NCI-H2227 treated with DMSO at 0.1 percent for 48 hours (cell line): ENCODE results near the gene CUX1.
"Not testable (repeated sequence)": the region's sequence is repeated elsewhere in the genome, so short reads cannot be mapped to it uniquely, and the experiment has no call there.

Experiments
- DNase-seq: peaks from one replicate; lab custom pipeline; 2025; lab: John Stamatoyannopoulos, UW

Gene CUX1

DNA sequence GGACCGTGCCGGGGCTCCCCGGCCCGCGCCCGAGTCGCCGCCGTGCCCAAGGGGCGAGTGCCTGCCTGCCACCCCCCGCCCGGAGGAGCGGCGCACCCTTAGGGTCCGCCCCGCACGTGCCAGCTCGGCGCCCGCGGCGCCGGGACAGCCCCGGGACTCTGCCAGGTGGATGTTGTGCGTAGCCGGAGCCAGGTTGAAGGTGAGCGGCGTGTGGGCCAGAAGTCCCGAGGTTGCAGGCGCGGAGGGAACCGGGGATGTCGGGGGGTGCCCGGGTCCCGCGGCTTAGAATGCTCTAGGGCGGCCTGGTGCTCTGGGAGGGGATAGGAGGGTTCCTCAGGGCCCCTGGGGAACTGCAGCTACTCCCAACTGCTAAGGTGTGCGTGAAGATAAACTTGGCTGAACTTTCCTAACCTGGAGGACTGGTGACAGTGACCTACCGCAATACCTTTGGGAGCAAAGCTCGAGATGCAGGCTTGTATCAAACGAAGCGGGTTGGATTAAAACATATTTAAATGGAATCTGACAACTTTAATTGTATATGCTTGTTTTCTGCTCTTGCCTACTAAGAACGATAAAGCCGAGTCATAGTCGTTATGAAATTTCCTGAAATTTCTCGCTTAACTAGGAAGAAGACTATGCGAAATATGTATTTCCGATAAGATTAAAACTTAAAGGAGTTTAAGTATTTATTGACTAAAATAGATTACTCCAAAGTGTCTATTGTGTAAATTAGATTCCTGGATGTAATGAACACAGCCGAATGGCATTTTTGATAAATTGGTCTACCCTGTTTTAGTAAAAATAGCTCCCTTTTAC is at the start of gene CUX1:
Gene CUX1 (plus strand): TSS at position 156 of the 816 bp plus-strand sequence. CDS start 14 bp downstream, at position 170.
- no peak for DNase-seq

DNA sequence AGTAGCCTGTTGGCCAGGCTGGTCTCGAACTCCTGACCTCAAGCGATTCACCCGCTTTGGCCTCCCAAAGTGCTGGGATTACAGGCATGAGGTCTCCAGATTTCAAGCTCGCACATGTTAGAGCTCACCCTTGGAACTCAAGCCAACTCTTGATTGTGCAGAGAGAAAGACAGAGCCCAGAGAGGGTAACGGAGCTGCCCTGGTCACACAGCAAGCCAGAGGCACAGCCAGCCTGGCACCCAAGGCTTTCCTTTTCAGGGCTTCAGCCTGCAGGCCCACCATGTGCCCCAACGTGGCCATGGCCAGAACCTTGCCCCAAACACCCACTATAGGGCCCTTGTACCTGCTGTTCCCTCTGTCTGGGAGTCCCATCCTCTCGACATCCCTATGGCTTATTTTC is 49.1 kb upstream of the CUX1 start:
- DNase-seq = no peak

GRCh38 chr7:101770466-101770865 is 47.0 kb upstream of the CUX1 start:
- no peak for DNase-seq

DNA sequence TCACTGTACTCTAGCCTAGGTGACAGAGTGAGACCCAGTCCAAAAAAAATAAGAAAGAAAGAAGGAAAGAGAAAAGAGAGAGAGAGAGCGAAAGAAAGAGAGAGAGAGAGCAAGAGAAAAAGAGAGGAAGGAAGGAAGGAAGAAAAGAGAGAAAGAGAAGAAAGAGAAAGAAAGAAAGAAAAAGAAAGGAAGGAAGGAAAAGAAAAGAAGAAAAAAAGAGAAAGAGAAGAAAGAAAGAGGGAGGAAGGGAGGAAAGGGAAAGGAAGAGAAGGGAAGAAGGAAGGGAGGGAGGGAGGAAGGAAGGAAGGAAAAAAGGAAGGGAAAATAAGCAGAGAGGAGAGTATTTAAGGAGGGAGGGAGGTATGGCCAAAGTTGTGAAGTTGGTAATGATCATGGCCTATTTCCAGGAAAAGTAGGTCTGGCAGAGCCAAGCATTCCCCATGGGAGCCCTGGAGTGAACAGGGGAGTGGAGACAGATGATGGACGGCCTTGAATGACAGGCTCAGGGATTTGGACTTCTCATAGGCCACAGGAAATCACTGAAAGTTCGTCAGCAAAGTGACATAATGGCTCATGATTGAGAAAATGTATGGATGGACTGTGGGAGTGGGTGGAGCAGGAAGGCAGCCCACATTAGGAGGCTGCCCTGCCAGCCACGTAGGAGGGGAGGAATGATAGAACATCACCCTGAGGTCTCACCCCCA is 44.8 kb upstream of the CUX1 start:
- DNase-seq = no peak

DNA sequence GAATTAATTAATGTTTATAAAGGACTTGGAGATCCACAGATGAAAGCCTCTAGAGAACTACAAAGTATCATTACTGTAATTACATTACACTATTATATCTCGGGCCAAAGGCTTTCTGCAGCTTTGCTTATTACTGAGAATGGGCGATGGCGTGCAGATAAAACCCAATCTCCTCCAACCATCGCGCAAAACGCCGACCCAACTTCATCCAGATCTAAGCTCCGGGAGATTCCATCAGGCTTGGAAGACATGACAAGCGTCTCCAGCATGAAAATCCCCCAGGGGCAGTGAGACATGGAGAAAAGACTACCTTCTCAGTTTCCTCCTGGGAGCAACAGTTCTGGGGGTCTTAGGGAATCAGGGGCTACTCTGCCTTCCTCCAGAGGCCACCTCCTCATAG is 42.2 kb upstream of the CUX1 start:
- DNase-seq = no peak

GRCh38 chr7:101778026-101778580 is 39.3 kb upstream of the CUX1 start:
- no peak for DNase-seq

DNA sequence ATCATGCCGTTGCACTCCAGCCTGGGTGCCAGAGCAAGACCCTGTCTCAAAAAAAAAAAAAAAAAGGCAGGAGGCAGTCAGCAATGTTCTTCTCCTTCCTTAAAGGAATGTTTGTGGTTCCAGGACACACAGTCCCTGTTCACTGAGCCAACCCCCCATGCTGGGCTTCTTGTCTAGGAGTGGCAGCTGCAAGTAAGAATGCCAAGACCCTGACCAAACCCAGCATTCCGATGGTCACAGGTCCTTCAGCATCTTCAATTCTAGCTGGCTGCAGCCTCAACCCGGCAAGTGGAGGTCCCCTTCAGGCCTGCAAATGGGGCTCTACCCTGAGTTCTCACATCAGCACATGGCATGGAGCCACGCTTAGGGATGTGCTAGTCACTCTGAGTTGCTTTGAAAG is 38.2 kb upstream of the CUX1 start:
- DNase-seq = no peak

- no peak for DNase-seq
Measured at GRCh38 chr7:101780281-101780680, 37.1 kb upstream of the CUX1 start.

DNA sequence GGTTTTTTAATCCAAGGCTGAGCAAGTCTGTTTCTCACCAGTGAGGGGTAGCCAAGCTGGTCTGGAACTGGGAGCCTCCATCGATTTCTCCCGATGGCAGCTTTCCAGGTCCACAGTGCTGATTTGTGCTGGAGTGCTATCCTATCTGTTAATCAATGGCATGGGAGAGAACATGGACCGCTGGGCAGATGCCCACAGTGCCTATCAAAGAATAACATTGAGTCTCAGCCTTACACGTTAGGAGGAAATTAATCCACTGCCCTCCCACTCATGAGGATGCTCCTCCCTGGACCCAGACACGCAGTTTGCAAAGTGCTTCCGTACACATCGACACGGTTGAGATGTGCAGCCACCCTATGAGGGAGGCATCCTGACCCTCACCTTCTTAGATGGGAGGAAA is 36.0 kb upstream of the CUX1 start:
- no peak for DNase-seq

DNA sequence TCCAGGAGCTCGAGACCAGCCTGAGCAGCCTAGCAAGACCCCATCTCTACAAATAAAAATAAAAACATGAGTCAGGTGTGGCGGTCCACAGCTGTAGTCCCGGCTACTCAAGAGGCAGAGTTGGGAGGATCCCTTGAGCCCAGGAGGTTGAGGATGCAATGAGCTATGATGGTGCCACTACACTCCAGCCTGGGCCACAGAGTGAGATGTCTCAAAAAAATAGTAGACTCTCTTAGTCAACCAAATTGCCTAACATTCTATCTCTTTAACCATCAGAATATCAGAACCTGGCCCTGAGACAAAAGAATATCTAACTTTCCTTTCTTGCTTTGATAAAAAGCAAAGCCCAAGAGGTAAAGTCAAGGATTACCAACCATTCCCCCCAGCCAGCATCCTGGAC is 35.0 kb upstream of the CUX1 start:
- DNase-seq = no peak

DNA sequence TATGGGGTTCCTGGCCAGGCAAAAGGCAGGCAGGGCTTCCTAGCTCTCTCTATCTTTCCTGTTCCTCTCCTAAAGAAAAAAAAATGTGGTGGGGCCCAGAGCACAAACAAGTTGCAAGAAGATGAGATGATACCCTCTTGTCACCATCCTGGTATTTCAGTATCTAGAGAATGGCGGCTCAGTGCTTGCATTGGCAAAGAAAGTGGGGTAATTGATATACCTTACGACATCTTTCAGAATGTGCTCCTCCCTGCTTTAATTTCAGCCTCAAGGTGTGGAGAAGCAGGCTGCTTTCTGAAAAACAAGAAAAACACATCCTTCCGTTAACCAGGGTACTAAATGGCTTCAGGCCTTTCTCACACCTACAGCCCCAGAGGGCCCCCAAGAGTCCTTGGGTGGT is 34.5 kb upstream of the CUX1 start:
- no peak for DNase-seq

DNA sequence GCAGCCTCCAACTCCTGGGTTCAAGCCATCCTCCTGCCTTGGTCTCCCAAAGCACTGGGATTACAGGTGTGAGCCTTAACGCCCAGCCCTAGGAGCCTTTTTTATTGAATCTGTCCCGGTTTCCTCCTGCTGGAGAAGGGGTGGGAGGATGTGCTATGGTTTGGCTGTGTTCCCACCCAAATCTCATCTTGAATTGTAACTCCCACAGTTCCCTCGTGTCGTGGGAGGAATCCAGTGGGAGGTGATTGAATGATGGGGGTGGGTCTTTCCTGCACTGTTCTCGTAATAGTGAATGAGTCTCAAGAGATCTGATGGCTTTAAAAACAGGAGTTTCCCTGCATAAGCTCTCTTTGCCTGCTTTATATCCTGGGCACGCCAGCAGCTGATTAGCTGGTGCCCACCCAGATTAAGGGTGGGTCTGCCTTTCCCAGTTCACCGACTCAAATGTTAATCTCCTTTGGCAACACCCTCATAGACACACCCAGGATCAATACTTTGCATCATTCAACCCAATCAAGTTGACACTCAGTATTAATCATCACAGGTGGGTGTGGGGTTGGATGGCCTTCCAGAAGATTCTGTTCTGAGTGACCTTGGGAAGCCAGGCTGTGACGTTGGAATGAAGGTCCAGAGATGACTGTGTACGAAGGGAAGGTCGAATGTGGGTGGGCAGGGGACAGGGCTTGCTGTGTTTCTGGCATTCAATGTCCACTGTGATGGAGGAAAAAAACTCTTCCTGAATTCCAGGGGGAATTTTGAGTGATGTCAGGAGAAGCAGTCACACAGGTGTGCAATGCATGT is 33.8 kb upstream of the CUX1 start:
- DNase-seq = no peak

GRCh38 chr7:101784292-101785127 is 32.9 kb upstream of the CUX1 start:
- DNase-seq = no peak

GRCh38 chr7:101787864-101788263 is 29.6 kb upstream of the CUX1 start:
- DNase-seq = no peak

GRCh38 chr7:101788517-101788916 is 28.9 kb upstream of the CUX1 start:
- no peak for DNase-seq

GRCh38 chr7:101790566-101791293 is 26.7 kb upstream of the CUX1 start:
- DNase-seq = peak; percentile 52

DNA sequence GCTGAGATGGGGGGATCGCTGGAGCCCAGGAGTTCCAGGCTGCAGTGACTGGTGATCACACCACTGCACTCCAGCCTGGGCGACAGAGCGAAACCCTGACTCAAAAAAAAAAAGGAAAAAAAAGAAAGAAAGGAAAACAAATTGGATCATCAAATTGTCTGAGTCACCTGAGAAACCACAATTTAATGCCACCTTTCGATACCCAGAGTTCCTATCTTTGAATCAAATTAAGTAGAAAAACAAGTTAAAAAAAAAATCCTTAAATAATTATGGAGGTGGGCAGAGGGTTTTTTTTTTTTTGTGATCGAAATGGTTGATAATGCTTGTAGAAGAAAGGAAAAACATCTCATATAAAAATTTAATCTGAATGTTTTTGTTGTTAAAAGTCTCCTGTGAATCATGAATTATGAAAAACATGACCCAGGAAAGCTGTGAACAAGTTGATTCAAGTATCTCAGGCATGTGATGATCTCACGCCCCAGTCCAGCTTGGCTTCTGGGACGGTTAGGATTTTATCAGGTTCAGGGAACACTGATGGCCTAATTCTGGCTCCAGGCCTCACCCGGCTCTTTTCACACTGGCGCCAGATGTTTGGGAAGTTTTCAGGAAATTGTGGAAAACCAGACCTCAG is 25.3 kb upstream of the CUX1 start:
- DNase-seq = no peak

GRCh38 chr7:101792682-101793071 is 24.7 kb upstream of the CUX1 start:
- DNase-seq = not testable (repeated sequence)

DNA sequence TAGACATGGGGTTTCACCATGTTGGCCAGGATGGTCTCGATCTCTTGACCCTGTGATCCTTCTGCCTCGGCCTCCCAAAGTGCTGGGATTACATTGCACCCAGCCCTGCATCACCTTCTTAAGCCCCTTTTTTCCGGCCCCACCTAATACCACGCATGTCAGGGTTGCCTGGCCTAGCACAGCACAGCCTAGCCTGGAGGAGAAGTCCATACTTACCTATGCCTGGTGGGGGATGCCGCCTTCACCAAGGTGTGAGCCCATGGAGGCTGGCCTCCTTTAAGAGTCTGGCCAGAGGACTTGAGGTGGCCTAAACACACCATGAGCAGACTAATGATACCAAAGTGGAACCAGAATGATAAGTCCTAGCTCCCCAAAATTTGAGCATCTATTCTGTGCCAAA is 22.0 kb upstream of the CUX1 start:
- DNase-seq = no peak

DNA sequence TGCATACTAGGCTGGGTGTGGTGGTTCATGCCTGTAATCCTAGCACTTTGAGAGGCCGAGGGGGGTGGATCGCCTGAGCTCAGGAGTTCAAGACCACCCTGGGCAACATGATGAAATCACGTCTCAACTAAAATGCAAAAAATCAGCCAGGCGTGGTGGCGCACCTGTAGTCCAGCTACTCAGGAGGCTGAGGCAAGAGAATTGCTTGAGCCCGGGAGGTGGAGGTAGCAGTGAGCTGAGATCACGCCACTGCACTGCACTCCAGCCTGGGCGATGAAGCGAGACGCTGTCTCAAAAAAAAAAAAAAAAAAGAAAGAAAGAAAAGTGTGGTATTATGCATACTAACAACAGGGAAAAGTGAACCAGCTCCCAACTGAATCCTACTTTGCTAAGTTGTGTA is 19.3 kb upstream of the CUX1 start:
- not testable (repeated sequence) for DNase-seq
